ENCODE results near the gene RAP2C.

DNA sequence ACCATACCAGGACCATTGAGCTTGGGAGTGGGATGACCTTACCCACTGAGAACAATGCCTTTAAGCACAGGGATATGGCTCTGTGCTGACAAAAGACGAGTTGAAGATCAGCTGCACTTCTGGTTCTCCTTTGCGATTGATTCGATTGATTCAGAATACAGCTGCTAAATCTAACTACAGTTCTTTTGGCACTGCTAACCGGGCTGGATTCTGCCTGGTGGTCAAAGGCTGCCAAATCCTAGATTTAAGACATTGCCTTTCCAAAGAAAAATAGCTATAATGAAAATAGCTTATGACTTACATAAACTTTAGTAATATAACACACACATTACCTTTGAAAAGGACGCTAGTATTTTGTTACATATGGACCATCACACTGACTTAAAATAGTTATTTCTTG is 18.3 kb downstream of the RAP2C start:
- TF ChIP-seq POLR2AphosphoS5 (IDR thresholded peaks at IDR 0.05; ENCODE audit: low read depth) (no peak), JUNB (IDR thresholded peaks at IDR 0.05; ENCODE audit: unreplicated experiment) (no peak), CREB1 (CRISPR knock-in tag; IDR thresholded peaks at IDR 0.05; ENCODE audit: low read depth) (no peak), EZH2 (IDR thresholded peaks at IDR 0.05; ENCODE audit: low read depth, unreplicated experiment) (no peak), EZH2phosphoT487 (IDR thresholded peaks at IDR 0.05; ENCODE audit: unreplicated experiment) (no peak), ZNF114 (CRISPR knock-in tag; IDR thresholded peaks at IDR 0.05) (no peak)
- TF ChIP-seq, protein P1, sequence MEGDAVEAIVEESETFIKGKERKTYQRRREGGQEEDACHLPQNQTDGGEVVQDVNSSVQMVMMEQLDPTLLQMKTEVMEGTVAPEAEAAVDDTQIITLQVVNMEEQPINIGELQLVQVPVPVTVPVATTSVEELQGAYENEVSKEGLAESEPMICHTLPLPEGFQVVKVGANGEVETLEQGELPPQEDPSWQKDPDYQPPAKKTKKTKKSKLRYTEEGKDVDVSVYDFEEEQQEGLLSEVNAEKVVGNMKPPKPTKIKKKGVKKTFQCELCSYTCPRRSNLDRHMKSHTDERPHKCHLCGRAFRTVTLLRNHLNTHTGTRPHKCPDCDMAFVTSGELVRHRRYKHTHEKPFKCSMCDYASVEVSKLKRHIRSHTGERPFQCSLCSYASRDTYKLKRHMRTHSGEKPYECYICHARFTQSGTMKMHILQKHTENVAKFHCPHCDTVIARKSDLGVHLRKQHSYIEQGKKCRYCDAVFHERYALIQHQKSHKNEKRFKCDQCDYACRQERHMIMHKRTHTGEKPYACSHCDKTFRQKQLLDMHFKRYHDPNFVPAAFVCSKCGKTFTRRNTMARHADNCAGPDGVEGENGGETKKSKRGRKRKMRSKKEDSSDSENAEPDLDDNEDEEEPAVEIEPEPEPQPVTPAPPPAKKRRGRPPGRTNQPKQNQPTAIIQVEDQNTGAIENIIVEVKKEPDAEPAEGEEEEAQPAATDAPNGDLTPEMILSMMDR (conservative IDR thresholded peaks at IDR 0.05; ENCODE audit: low read depth in 2 of 2) = no peak
- TF ChIP-seq, protein P2, sequence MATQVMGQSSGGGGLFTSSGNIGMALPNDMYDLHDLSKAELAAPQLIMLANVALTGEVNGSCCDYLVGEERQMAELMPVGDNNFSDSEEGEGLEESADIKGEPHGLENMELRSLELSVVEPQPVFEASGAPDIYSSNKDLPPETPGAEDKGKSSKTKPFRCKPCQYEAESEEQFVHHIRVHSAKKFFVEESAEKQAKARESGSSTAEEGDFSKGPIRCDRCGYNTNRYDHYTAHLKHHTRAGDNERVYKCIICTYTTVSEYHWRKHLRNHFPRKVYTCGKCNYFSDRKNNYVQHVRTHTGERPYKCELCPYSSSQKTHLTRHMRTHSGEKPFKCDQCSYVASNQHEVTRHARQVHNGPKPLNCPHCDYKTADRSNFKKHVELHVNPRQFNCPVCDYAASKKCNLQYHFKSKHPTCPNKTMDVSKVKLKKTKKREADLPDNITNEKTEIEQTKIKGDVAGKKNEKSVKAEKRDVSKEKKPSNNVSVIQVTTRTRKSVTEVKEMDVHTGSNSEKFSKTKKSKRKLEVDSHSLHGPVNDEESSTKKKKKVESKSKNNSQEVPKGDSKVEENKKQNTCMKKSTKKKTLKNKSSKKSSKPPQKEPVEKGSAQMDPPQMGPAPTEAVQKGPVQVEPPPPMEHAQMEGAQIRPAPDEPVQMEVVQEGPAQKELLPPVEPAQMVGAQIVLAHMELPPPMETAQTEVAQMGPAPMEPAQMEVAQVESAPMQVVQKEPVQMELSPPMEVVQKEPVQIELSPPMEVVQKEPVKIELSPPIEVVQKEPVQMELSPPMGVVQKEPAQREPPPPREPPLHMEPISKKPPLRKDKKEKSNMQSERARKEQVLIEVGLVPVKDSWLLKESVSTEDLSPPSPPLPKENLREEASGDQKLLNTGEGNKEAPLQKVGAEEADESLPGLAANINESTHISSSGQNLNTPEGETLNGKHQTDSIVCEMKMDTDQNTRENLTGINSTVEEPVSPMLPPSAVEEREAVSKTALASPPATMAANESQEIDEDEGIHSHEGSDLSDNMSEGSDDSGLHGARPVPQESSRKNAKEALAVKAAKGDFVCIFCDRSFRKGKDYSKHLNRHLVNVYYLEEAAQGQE (IDR thresholded peaks at IDR 0.05; ENCODE audit: unreplicated experiment) = no peak
- TF ChIP-seq, protein P3, sequence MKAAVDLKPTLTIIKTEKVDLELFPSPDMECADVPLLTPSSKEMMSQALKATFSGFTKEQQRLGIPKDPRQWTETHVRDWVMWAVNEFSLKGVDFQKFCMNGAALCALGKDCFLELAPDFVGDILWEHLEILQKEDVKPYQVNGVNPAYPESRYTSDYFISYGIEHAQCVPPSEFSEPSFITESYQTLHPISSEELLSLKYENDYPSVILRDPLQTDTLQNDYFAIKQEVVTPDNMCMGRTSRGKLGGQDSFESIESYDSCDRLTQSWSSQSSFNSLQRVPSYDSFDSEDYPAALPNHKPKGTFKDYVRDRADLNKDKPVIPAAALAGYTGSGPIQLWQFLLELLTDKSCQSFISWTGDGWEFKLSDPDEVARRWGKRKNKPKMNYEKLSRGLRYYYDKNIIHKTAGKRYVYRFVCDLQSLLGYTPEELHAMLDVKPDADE (IDR thresholded peaks at IDR 0.05) = no peak

Measured in GM23338 (cell line).